KOPT-K1 (cell line): Measurements from ENCODE around the gene TRIM40.
"Not testable (repeated sequence)": the region's sequence is repeated elsewhere in the genome, so short reads cannot be mapped to it uniquely, and the experiment has no call there.

Source experiments
- H3K27ac ChIP-seq: fragments of 200-600 bp; sonication (generic); 2 replicates; pipeline ENCODE4 v1.5.1; 2016; ENCODE audit warnings: antibody characterized with exemption, mild to moderate bottlenecking, low read depth, low read length; ENCODE audit not compliant: poor library complexity, severe bottlenecking
- H3K36me3 ChIP-seq: fragments of 200-600 bp; sonication (generic); 2 replicates; pipeline ENCODE4 v1.5.1; 2017; ENCODE audit warnings: antibody characterized with exemption, mild to moderate bottlenecking, low read length, moderate library complexity; ENCODE audit not compliant: insufficient read depth
- H3K9me3 ChIP-seq: fragments of 200-600 bp; sonication (generic); 2 replicates; pipeline ENCODE4 v1.5.1; 2017; ENCODE audit warnings: antibody characterized with exemption, low read length, mild to moderate bottlenecking; ENCODE audit not compliant: insufficient read depth, poor library complexity, severe bottlenecking

Gene TRIM40

DNA sequence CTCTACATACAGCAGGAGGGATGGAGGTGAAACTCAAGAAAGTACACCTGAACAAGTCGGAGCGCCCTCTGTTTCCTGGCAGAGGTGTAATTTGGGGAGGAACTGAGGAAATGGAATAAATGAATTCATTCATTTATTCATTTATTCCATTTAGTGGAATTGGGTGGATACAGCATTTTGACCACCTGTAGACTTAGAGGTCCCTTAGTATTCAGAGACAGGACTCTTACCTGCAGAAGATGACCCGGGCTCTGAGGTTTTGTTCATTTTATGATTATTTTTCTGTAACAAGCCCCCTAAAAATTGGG is 32.1 kb upstream of the TRIM40 start:
- Histone ChIP-seq H3K36me3 (no peaks in the 10 kb centered on the region), H3K9me3 (no peaks in the 10 kb centered on the region), H3K27ac (no peak overlapping the region)

GRCh38 chr6:30104661-30105060 is 31.3 kb upstream of the TRIM40 start:
- no peaks in the 10 kb centered on the region for H3K9me3 ChIP-seq
- no peaks in the 10 kb centered on the region for H3K36me3 ChIP-seq
- H3K27ac ChIP-seq: no peak overlapping the region

GRCh38 chr6:30111266-30111856 is 24.6 kb upstream of the TRIM40 start:
- Histone ChIP-seq H3K9me3 (no peaks in the 10 kb centered on the region), H3K27ac (no peak overlapping the region), H3K36me3 (no peaks in the 10 kb centered on the region)

- Histone ChIP-seq H3K9me3 (no peaks in the 10 kb centered on the region), H3K36me3 (no peaks in the 10 kb centered on the region), H3K27ac (no peak overlapping the region)
Measured at GRCh38 chr6:30112402-30112994, 23.4 kb upstream of the TRIM40 start.

DNA sequence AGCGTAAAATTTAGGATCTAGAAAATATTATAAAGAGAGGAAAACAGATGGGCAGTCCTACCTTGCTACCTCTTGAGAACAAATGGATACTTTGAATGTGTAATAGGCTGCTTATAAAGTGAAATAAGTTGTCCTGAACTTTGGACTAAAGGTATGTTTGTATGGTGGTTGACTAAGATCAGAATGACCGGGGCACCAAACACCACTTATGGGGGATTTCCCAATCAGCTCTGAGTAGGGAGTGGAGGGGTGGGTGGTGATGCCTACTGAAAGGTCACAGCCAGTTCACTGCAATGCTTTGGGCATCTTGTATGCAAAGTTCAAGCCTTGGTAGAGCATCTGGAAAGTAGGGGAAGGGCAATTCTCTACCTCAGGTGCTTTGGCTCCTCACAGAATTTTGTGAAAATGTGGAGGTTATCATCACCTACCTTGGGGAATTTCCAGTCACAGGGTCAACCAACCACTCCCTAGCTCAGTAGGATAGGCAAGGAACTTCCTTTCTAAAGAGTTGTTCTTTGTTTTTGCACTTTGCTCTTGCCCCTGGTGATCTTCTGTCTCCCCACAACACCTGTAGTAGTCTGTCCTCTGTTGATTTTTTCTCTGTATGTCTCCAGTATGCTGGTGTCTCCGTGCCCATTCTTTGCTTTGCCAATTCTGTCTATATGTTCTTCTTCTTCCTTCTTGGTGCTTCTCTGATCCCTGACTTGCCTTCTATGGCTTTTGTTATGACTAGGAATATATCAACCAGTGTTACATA is 22.8 kb upstream of the TRIM40 start, which contains the start of gene TRIM31:
TRIM31 (minus strand) TSS at position 88 of the 757 bp plus-strand sequence. CDS start 285 bp downstream, outside the sequence.
- Histone ChIP-seq H3K36me3 (no peaks in the 10 kb centered on the region), H3K27ac (no peak within 1 kb of the TSS), H3K9me3 (no peaks in the 10 kb centered on the region)

- Histone ChIP-seq H3K27ac (no peak overlapping the region), H3K9me3 (no peaks in the 10 kb centered on the region), H3K36me3 (no peaks in the 10 kb centered on the region)
Measured at GRCh38 chr6:30113841-30114240, 22.1 kb upstream of the TRIM40 start.

DNA sequence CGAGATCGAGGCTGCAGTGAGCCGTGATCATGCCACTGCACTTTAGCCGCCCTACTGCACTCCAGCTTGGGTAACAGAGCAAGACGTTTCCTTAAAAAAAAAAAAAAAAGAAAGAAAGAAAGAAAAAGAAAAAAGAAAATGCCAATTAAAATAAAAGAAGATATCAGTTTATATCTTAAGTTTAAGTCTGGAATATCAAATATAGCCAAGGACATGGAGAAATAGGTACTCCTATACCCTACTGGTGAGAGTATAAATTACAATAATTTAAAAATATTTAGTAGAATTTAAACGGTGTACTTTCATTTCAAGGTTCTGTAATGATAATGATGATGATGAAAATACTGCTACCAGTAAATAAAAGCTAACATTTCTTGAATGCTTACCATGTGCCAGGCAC is 19.2 kb upstream of the TRIM40 start:
- H3K27ac ChIP-seq: no peak overlapping the region
- no peaks in the 10 kb centered on the region for H3K36me3 ChIP-seq
- no peaks in the 10 kb centered on the region for H3K9me3 ChIP-seq

DNA sequence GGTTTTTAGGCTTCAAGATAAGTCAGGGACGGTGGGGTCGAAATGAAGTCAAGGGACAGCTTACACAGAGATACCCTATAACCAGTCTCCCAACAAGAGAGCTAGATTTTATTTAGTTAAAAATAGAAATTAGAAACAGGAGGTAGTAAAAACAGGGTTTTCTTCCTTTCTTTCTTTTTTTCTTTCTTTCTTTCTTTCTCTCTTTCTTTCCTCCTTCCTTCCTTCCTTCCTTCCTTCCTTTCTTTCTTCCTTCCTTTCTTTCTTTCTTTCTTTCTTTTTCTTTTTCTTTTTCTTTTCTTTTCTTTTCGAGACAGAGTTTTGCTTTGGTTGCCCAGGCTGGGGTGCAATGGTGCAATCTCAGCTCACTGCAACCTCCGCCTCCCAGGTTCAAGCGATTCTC is 17.2 kb upstream of the TRIM40 start:
- not testable (repeated sequence) for H3K36me3 ChIP-seq, H3K9me3 ChIP-seq, H3K27ac ChIP-seq

GRCh38 chr6:30121446-30122366 is 14.2 kb upstream of the TRIM40 start:
- H3K9me3 ChIP-seq: no peaks in the 10 kb centered on the region
- no peak overlapping the region for H3K27ac ChIP-seq
- H3K36me3 ChIP-seq: no peaks in the 10 kb centered on the region

GRCh38 chr6:30122515-30122914 is 13.4 kb upstream of the TRIM40 start:
- H3K27ac ChIP-seq: no peak overlapping the region
- H3K9me3 ChIP-seq: no peaks in the 10 kb centered on the region
- H3K36me3 ChIP-seq: no peaks in the 10 kb centered on the region

GRCh38 chr6:30127238-30128093 is 8.5 kb upstream of the TRIM40 start:
- Histone ChIP-seq H3K27ac (no peak overlapping the region), H3K9me3 (no peaks in the 10 kb centered on the region), H3K36me3 (no peaks in the 10 kb centered on the region)

- no peak overlapping the region for H3K27ac ChIP-seq
- H3K9me3 ChIP-seq: no peaks in the 10 kb centered on the region
- no peaks in the 10 kb centered on the region for H3K36me3 ChIP-seq
Measured at GRCh38 chr6:30129265-30130178, 6.4 kb upstream of the TRIM40 start.

- H3K9me3 ChIP-seq: no peaks in the 10 kb centered on the region
- no peak overlapping the region for H3K27ac ChIP-seq
- H3K36me3 ChIP-seq: no peaks in the 10 kb centered on the region
Measured at GRCh38 chr6:30130179-30130679, 5.7 kb upstream of the TRIM40 start.
